GM21447 (cell line): ENCODE data around the gene AFG1L.
"Not testable (repeated sequence)": the region's sequence is repeated elsewhere in the genome, so short reads cannot be mapped to it uniquely, and the experiment has no call there.

Source experiments
- ATAC-seq: cut with Tn5 transposase; IDR thresholded peaks from one replicate; pipeline ENCODE4 v1.9.1; 2021; ENCODE audit not compliant: unreplicated experiment

AFG1L gene

GRCh38 chr6:108550256-108550655 lies 255.4 kb downstream of the AFG1L start:
- ATAC-seq = no peak

- no peak for ATAC-seq
Measured at GRCh38 chr6:108555399-108556052, 260.7 kb downstream of the AFG1L start.

GRCh38 chr6:108556250-108556649 lies 261.4 kb downstream of the AFG1L start:
- no peak for ATAC-seq

DNA sequence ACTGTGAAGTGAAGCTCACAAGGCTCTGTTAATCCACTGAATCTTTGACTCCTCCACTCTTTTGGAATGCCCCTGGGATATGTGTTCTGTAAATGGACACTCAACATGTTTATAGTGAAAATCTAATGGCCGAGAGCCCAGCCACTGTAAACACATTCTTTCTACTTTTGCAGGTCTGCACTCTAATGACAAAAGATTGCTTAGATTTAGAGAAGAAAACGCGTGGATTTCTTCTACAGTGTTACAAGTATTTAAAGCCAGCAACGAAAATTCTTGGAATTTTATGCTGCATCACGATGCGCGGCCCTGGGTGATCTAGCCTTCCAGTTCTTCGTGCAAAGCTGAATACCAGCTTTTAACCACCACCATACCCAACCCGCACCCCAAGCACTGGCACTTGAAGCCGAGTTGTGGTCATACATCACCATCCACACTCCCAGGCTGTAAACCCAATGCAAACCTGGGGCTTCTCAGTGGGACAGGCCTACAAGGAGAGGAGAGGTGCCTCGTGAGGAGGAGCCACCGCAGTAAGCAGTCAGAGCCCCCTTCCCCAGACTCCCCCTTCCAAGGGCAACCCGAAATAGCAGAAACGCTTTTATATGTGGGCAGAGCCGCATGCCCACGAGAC lies 262.1 kb downstream of the AFG1L start:
- ATAC-seq = no peak

DNA sequence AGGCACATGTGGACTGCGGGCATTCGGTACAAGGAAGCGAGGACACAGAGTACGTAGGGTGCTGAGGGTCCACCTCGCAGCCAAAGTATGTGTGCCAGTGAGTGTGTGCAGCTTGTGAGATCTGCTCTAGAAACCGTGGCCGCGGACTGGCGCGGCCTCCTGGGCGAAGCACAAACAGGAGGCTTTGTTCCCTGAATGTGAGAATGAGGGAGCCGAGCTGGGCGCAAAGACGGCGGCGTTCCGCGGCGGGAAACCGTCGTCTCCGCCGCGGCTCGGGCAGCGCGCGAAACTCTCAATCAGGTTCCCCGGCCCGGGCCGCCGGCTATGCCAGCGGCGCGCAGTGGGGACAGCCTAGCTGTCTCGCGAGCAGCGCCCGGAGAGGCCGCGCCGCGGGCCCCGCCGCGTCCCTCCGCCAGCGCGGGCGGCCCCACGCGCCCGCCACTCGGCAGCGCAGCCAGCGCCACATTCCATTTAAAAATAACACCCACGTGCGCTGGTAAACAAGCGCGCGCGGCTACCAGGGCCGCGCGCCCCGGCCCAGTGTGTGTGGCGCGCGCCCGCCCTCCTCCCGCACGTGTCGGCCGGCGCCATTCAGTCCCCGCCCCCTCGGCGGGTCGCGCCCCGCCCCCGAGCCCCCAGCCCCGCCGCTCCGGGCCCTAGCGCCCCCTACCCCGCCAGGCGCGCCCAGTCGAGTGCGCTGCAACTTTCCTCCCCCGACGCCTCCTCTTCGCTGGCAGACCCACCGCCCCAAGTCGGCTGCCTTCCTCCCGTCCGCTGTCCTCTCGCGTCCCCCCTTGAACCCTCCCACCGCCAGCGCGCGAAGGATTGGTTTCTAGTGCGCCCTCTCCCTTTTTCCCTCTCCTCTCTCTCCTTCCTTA lies 262.9 kb downstream of the AFG1L start:
- no peak for ATAC-seq

GRCh38 chr6:108558372-108559096 lies 263.7 kb downstream of the AFG1L start:
- ATAC-seq = peak; percentile 69

GRCh38 chr6:108559097-108559883 lies 264.4 kb downstream of the AFG1L start:
- peak; percentile 32 for ATAC-seq

DNA sequence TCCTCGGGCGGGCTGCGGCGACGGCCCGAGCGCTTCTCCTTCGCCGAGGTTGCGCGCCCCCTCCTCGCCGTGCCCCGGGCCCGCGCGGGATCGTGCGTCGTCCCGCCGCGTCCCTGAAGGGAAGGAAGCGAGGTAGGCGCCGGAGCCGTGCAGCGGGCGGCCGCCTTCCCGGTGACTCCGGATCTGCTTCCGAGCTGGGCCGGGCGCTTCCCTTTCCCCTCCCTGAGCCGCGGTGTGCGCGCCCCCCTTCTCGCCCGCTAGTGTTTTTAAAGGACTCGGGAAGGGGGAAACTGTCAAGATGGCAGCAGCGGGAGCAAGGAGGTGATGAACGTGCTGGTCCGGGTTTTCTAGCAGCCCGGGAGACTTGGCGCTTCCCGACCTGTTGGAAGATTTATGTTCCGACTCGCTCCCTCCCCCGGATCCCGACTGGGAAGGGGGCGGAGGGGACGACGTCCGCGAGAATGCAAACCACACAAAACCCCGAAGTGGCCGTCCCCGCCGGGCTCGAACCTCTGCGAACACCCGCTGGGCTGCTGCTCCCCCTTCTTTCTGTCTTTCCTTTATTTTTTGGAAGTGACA lies 265.1 kb downstream of the AFG1L start:
- peak; percentile 5 for ATAC-seq

- no peak for ATAC-seq
Measured at GRCh38 chr6:108560463-108561308, 265.8 kb downstream of the AFG1L start, which contains the start of gene FOXO3. Gene FOXO3, plus strand, starts transcription at chr6:108560917. Its CDS starts 292 bp downstream, at chr6:108561209.

- ATAC-seq = not testable (repeated sequence)
Measured at GRCh38 chr6:108561309-108561647, 266.4 kb downstream of the AFG1L start.

- ATAC-seq = no peak
Measured at GRCh38 chr6:108561742-108562502, 267.1 kb downstream of the AFG1L start.

- no peak for ATAC-seq
Measured at GRCh38 chr6:108562503-108562993, 267.7 kb downstream of the AFG1L start.

DNA sequence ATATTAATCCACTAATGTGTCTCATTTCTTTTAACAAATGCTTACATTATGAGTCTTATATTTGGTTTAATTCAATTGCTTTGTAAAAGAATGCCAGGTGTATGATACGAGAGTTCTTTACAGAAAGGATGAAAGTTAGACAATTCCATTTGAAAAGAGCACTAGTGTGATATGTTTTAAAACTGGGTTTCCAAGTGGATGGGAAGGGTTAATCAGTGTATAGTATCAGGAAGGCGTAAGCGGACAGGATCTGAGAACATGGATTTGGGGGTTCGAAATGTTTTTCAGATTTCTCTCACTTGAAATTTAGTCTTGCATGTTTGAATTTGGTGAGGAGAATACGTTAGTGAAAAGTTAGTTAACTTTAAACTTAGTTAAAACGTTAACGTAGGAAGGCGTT lies 268.4 kb downstream of the AFG1L start:
- no peak for ATAC-seq

DNA sequence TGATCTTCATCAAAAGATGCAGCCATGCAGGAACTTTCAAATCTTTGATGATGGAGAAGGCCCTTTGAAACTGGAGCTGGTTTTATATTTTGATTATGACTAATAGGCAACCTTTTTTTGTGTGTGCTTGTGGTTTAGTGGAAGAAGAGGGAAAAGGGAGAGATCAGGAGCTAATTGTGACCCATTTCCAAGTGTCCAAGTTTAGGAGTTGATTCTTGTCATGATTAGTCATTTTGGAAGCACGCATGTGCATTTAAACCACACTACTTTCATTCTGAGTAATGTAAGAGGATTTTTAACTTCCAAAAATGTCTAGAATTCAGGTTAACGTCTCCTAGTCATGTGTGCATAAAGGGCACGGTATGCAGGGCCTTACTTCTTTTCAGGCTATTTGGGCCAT lies 269.3 kb downstream of the AFG1L start:
- no peak for ATAC-seq

- ATAC-seq = peak; percentile 79
Measured at GRCh38 chr6:108565091-108565766, 270.4 kb downstream of the AFG1L start.

- ATAC-seq = peak; percentile 50
Measured at GRCh38 chr6:108565893-108566292, 271.0 kb downstream of the AFG1L start.

- no peak for ATAC-seq
Measured at GRCh38 chr6:108566406-108566805, 271.6 kb downstream of the AFG1L start.

DNA sequence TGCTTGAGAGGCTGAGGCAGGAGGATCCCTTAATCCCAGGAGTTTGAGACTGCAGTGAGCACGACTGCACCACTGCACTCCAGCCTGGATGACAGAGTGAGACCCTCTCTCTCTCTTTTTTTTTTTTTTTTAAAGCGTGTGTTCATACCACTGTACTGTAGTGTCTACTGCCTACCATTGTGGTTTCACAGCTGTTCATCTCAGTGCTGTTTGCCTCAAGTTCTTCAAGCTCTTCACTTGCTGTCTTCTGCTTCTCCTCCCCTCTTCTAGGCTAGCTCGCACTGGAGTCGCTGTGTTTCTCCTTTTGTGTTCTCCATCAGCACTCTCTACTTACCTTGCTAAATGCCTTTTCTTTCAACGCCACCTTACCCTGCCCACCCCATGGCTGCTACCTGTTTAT lies 273.2 kb downstream of the AFG1L start:
- no peak for ATAC-seq
